HEK293 (cell line): ENCODE measurements around the gene LRRC23.

Experiments used
- ELK4 ChIP-seq: IDR thresholded peaks from 2 replicates; pipeline ENCODE4 v1.6.1; 2011; ENCODE audit warnings: mild to moderate bottlenecking, low read depth, low read length, borderline replicate concordance
- OVOL3 ChIP-seq: fragments of 450-650 bp; formaldehyde crosslinking; IDR thresholded peaks from 2 replicates; pipeline ENCODE4 v1.5.1; 2016; ENCODE audit warnings: missing biosample characterization, missing genetic modification characterization
- ZNF157 ChIP-seq: fragments of 450-650 bp; formaldehyde crosslinking; IDR thresholded peaks from 2 replicates; pipeline ENCODE4 v1.5.1; 2016; ENCODE audit warnings: missing biosample characterization, missing genetic modification characterization
- ZNF2 ChIP-seq: fragments of 450-650 bp; formaldehyde crosslinking; IDR thresholded peaks from 2 replicates; pipeline ENCODE4 v1.5.1; 2016; ENCODE audit warnings: missing biosample characterization, missing genetic modification characterization
- TF ChIP-seq, protein P1 (sequence below): fragments of 450-650 bp; formaldehyde crosslinking; IDR thresholded peaks from 2 replicates; pipeline ENCODE4 v1.5.1; 2016; ENCODE audit warnings: missing biosample characterization, missing genetic modification characterization

DNA sequence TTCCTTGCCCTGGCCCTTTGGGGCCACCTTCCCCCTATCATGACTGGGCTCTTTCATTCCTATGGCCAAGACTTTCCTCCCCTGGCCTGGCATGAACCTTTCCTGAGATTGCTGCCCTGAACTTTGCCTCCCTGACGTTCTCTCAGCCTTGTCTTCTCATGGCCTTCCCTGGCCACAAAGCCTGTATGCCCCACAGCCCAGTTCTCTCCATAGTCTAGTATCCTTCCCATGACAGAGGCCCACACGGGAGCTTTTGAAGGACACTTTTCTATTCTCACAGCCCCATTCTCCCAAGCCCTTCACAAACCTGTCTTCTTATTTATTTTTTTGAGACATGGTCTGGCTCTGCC lies 34.5 kb downstream of the LRRC23 start:
- TF ChIP-seq, protein P1, sequence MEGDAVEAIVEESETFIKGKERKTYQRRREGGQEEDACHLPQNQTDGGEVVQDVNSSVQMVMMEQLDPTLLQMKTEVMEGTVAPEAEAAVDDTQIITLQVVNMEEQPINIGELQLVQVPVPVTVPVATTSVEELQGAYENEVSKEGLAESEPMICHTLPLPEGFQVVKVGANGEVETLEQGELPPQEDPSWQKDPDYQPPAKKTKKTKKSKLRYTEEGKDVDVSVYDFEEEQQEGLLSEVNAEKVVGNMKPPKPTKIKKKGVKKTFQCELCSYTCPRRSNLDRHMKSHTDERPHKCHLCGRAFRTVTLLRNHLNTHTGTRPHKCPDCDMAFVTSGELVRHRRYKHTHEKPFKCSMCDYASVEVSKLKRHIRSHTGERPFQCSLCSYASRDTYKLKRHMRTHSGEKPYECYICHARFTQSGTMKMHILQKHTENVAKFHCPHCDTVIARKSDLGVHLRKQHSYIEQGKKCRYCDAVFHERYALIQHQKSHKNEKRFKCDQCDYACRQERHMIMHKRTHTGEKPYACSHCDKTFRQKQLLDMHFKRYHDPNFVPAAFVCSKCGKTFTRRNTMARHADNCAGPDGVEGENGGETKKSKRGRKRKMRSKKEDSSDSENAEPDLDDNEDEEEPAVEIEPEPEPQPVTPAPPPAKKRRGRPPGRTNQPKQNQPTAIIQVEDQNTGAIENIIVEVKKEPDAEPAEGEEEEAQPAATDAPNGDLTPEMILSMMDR (tag by site-specific recombination) = no peak
- TF ChIP-seq ELK4 (no peak), ZNF2 (tag by site-specific recombination) (no peak), OVOL3 (tag by site-specific recombination) (no peak), ZNF157 (tag by site-specific recombination) (no peak)
